Progenitor cell of endocrine pancreas (in vitro differentiated cells): Measurements from ENCODE around the gene OR6B1. TPM values are rescaled to one million over a fixed set of nuclear protein-coding genes. Genes with fewer than 3 reads are reported as not detected.

ENCODE experiments used
- DNase-seq: peaks from one replicate; pipeline ENCODE4 v3.0.0; 2021; ENCODE audit warnings: low spot score; ENCODE audit not compliant: unreplicated experiment
- H3K27ac Mint-ChIP-seq: 2 replicates; pipeline ENCODE4 v1.8.0; 2021; ENCODE audit warnings: mild to moderate bottlenecking, moderate library complexity, mixed read lengths
- H3K27me3 Mint-ChIP-seq: 2 replicates; pipeline ENCODE4 v1.8.0; 2021; ENCODE audit warnings: mixed read lengths
- H3K36me3 Mint-ChIP-seq: 2 replicates; pipeline ENCODE4 v1.8.0; 2022; ENCODE audit warnings: mixed read lengths; ENCODE audit not compliant: insufficient read depth
- H3K4me1 Mint-ChIP-seq: 2 replicates; pipeline ENCODE4 v1.8.0; 2021; ENCODE audit warnings: low read depth, mixed read lengths
- H3K4me3 Mint-ChIP-seq: 2 replicates; pipeline ENCODE4 v1.8.0; 2021; ENCODE audit warnings: low read depth, mild to moderate bottlenecking, moderate library complexity, mixed read lengths
- H3K9me3 Mint-ChIP-seq: 2 replicates; pipeline ENCODE4 v1.8.0; 2021; ENCODE audit warnings: low read depth, mixed read lengths
- total RNA-seq: library from RNA; stranded (reverse); gene quantifications from 2 replicates; pipeline ENCODE4 v1.2.1, GENCODE V29; 2021
- TF ChIP-seq, protein P1 (sequence below): fragments of 200-600 bp; sonication (generic); IDR thresholded peaks from one replicate; pipeline ENCODE4 v1.5.0; 2021; ENCODE audit warnings: antibody characterized with exemption, mild to moderate bottlenecking; ENCODE audit not compliant: unreplicated experiment

OR6B1 gene
- total RNA-seq, 1 donor from 2014 or later = not detected

DNA sequence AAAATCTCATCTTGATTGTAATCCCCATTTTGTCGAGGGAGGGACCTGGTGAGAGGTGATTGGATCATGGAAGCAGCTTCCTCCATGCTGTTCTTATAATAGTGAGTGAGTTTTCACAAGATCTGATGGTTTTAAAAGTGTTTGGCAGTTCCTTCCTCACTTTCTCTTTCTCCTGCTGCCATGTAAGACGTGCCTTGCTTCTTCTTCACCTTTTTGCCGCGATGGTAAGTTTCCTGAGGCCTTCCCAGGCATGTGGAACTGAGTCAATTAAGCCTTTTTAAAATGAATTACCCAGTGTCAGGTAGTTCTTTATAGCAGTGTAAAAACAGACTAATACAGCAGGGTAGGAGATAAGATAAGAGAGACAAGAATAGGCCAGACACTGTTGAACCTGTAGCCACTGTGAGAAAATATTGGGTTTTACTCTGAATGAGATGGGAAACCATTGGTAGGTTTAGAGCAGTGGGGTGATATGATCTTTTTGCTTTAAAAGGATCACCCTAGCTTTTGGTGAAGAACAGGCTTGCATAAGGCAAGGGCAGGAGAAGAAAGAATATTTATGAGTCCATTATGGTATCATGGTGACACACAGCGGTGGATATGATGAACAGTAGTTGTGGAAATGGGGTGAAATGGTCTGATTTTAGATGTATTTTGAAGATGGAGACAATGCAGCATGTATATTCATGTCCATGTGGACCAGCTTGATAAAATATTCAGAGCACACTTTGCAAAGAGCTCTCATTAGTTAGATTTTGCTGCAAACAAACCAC is 11.5 kb downstream of the OR6B1 start:
- no peaks in the 10 kb centered on the region for H3K27me3 Mint-ChIP-seq
- peaks cover 26% of the 10 kb centered on the region for H3K9me3 Mint-ChIP-seq
- H3K36me3 Mint-ChIP-seq = no peaks in the 10 kb centered on the region
- H3K27ac Mint-ChIP-seq = no peak overlapping the region
- DNase-seq = no peak
- TF ChIP-seq, protein P1, sequence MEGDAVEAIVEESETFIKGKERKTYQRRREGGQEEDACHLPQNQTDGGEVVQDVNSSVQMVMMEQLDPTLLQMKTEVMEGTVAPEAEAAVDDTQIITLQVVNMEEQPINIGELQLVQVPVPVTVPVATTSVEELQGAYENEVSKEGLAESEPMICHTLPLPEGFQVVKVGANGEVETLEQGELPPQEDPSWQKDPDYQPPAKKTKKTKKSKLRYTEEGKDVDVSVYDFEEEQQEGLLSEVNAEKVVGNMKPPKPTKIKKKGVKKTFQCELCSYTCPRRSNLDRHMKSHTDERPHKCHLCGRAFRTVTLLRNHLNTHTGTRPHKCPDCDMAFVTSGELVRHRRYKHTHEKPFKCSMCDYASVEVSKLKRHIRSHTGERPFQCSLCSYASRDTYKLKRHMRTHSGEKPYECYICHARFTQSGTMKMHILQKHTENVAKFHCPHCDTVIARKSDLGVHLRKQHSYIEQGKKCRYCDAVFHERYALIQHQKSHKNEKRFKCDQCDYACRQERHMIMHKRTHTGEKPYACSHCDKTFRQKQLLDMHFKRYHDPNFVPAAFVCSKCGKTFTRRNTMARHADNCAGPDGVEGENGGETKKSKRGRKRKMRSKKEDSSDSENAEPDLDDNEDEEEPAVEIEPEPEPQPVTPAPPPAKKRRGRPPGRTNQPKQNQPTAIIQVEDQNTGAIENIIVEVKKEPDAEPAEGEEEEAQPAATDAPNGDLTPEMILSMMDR = no peak
- H3K4me1 Mint-ChIP-seq = no peaks in the 10 kb centered on the region
- no peak overlapping the region for H3K4me3 Mint-ChIP-seq

DNA sequence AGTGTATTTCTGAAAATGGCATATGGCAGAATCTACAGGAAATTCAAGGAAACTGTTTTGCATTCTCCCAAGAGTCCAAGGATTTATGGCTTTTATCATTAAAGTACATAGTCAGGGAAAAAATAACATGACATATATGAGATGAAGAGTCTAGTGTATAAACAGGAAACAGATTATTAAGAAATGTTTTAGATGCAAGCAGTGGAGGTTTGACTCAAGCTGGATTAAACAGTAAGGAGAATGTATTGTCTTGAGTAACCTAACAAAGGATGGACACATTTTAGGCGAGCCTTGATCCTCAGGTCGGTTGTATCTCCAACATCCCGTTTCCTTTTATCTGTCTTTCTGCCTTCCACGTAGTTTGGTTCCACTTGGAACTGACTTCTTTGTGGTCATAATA is 17.9 kb downstream of the OR6B1 start:
- H3K36me3 Mint-ChIP-seq = no peaks in the 10 kb centered on the region
- no peaks in the 10 kb centered on the region for H3K9me3 Mint-ChIP-seq
- DNase-seq = no peak
- TF ChIP-seq, protein P1 = no peak
- H3K4me1 Mint-ChIP-seq = no peaks in the 10 kb centered on the region
- H3K4me3 Mint-ChIP-seq = no peak overlapping the region
- no peak overlapping the region for H3K27ac Mint-ChIP-seq
- H3K27me3 Mint-ChIP-seq = no peaks in the 10 kb centered on the region

GRCh38 chr7:144019457-144019856 is 19.3 kb downstream of the OR6B1 start:
- Mint-ChIP-seq H3K27me3 (no peaks in the 10 kb centered on the region), H3K4me3 (no peak overlapping the region), H3K9me3 (no peaks in the 10 kb centered on the region), H3K36me3 (no peaks in the 10 kb centered on the region), H3K27ac (no peak overlapping the region), H3K4me1 (no peaks in the 10 kb centered on the region)
- no peak for DNase-seq
- TF ChIP-seq, protein P1 = no peak

DNA sequence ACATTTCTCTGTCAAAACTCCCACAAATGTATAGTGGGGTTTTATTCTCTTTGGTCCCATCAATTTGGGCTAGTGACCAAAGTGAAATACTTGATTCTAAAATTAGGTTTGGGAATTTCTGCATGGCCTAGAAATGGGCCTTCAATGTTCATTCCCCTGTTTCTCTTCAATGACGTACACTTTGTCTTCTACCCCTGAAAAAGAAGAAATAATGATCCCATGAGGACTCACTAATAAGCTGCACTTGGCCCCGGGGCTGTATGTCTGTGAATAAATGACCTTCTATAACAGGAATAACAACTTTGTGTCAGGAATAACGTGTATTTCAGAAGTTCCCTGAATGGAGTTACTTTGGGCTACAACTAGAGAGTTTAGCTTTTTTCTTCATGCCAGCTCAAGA is 20.2 kb downstream of the OR6B1 start:
- Mint-ChIP-seq H3K4me1 (no peaks in the 10 kb centered on the region), H3K27me3 (no peaks in the 10 kb centered on the region), H3K4me3 (no peak overlapping the region), H3K27ac (no peak overlapping the region), H3K36me3 (no peaks in the 10 kb centered on the region), H3K9me3 (no peaks in the 10 kb centered on the region)
- no peak for DNase-seq
- TF ChIP-seq, protein P1 = no peak

DNA sequence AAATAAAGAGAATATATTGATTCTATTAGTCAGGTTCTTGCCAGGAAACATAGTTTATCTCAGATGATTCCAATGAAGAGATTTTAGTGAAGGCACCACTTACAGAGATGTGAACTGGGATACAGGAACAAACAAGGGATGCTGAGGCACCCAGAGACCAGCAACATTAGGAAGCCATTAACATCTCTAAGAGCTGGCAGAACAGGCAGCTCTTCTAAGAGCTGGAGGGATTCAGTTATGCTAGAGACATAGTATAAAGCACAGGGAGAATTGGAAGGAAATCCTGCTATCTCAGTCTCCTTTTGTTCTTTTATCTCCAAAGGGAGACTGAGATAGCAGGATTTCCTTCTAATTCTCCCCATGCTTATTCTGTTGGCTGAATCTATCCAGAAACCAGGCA is 22.0 kb downstream of the OR6B1 start:
- DNase-seq = no peak
- Mint-ChIP-seq H3K27me3 (no peaks in the 10 kb centered on the region), H3K9me3 (no peaks in the 10 kb centered on the region), H3K27ac (no peak overlapping the region), H3K4me3 (no peak overlapping the region), H3K4me1 (no peaks in the 10 kb centered on the region), H3K36me3 (no peaks in the 10 kb centered on the region)
- TF ChIP-seq, protein P1 = no peak
